GM19025 (cell line): ENCODE results near the gene CFAP97.

Experiments used
- ATAC-seq: cut with Tn5 transposase; IDR thresholded peaks from one replicate; pipeline ENCODE4 v1.9.1; 2021; ENCODE audit warnings: mild to moderate bottlenecking, low read depth, moderate library complexity; ENCODE audit not compliant: unreplicated experiment

The CFAP97 gene

DNA sequence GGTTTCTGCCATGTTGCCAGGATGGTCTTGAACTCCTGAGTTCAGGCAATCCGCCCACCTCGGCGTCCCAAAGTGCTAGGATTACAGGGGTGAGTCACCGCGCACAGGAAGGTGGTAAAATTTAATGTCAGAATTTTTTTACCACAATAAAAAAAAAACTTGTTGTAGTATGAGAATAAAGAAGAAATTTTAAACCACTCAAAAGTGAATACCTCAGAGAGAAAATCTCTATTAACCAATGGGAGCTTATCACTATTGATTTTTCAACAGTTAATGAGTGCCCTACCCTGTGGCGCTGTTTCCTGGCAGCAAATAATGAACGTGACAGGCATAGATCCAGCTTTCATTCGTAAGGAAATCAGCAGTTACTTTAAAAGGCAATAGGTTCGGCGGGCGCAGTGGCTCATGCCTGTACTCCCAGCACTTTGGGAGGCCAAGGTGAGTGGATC, 93.4 kb downstream of the CFAP97 start:
- no peak for ATAC-seq

DNA sequence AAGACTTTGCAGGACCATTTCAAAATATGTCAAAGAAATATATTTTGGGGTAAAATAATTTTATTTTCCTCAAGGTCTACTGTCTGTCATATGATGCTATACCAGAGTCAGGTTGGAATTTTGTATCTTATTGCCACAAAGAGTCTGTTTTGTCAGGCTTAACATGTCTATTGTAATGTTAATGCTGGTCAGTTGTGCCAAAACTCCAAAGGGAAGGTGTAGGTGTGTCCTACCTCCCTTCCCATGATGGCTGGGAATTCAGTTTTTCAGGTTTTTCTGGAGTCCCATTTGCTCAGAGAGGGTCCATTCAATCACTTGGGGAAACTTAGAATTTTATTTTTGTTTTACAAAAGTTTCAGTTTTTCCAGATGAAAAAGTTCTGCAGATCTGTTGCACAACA, 94.1 kb downstream of the CFAP97 start:
- ATAC-seq = no peak
